Measurements from ENCODE around the gene NANOS2.
"Not testable (repeated sequence)": the region's sequence is repeated elsewhere in the genome, so short reads cannot be mapped to it uniquely, and the experiment has no call there.

NANOS2 gene

DNA sequence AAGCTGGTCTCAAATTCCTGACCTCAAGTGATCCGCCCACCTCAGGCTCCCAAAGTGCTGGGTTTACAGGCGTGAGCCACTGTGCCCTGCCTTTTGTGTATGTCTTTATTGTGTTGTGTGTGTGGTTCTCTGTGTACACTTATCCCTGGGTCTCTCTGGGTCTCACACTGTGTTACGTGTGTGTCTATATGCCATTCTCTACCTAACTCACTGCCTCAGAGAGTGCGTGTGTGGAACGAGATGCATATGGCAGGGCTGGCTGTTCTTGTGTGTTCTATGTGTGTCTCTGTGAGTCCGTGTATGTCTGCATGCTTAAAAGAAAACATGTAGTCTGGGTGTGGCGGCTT, 40.0 kb downstream of the NANOS2 start:
- DNase-seq (ENCODE audit: low read depth) = no peak
- no peak overlapping the region for H3K4me3 ChIP-seq (replicated peaks; ENCODE audit: low read depth, low read length)
- TF ChIP-seq, protein P1, sequence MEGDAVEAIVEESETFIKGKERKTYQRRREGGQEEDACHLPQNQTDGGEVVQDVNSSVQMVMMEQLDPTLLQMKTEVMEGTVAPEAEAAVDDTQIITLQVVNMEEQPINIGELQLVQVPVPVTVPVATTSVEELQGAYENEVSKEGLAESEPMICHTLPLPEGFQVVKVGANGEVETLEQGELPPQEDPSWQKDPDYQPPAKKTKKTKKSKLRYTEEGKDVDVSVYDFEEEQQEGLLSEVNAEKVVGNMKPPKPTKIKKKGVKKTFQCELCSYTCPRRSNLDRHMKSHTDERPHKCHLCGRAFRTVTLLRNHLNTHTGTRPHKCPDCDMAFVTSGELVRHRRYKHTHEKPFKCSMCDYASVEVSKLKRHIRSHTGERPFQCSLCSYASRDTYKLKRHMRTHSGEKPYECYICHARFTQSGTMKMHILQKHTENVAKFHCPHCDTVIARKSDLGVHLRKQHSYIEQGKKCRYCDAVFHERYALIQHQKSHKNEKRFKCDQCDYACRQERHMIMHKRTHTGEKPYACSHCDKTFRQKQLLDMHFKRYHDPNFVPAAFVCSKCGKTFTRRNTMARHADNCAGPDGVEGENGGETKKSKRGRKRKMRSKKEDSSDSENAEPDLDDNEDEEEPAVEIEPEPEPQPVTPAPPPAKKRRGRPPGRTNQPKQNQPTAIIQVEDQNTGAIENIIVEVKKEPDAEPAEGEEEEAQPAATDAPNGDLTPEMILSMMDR (IDR thresholded peaks at IDR 0.05; ENCODE audit: low read length, missing control alignments) = no peak

DNA sequence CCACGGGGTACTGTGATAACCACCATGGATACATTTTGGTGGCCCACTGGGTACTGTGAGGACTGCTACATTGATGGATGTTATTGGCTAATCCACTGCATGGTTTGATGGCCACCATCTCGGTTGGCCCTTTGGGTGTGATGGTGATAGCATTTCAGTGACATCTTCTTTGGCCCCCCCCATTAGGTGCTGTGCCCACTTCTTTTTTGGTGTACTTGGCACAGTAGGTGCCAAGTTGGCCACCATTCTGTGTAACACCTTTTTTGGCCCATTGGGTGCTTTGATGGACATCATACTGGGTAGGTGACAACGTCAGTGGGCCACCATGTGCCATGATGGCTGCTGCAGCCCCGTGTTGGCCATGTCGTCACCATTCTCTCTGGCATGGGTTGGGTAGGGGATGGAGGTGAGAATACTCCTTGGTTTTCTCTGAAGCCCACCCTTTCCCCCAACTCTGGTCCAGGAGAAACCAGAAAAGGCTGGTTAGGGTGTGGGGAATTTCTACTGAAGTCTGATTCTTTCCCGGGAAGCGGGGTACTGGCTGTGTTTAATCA, 41.3 kb downstream of the NANOS2 start:
- DNase-seq (ENCODE audit: low read depth) = no peak
- H3K4me3 ChIP-seq (replicated peaks; ENCODE audit: low read depth, low read length) = no peak overlapping the region
- TF ChIP-seq, protein P1 (IDR thresholded peaks at IDR 0.05; ENCODE audit: low read length, missing control alignments) = no peak

DNA sequence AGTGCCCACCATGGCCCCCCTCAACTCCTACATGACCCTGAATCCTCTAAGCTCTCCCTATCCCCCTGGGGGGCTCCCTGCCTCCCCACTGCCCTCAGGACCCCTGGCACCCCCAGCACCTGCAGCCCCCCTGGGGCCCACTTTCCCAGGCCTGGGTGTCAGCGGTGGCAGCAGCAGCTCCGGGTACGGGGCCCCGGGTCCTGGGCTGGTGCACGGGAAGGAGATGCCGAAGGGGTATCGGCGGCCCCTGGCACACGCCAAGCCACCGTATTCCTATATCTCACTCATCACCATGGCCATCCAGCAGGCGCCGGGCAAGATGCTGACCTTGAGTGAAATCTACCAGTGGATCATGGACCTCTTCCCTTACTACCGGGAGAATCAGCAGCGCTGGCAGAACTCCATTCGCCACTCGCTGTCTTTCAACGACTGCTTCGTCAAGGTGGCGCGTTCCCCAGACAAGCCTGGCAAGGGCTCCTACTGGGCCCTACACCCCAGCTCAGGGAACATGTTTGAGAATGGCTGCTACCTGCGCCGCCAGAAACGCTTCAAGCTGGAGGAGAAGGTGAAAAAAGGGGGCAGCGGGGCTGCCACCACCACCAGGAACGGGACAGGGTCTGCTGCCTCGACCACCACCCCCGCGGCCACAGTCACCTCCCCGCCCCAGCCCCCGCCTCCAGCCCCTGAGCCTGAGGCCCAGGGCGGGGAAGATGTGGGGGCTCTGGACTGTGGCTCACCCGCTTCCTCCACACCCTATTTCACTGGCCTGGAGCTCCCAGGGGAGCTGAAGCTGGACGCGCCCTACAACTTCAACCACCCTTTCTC, 42.3 kb downstream of the NANOS2 start:
- no peak for DNase-seq (ENCODE audit: low read depth)
- H3K4me3 ChIP-seq (replicated peaks; ENCODE audit: low read depth, low read length) = no peak overlapping the region
- TF ChIP-seq, protein P1 (IDR thresholded peaks at IDR 0.05; ENCODE audit: low read length, missing control alignments) = no peak

DNA sequence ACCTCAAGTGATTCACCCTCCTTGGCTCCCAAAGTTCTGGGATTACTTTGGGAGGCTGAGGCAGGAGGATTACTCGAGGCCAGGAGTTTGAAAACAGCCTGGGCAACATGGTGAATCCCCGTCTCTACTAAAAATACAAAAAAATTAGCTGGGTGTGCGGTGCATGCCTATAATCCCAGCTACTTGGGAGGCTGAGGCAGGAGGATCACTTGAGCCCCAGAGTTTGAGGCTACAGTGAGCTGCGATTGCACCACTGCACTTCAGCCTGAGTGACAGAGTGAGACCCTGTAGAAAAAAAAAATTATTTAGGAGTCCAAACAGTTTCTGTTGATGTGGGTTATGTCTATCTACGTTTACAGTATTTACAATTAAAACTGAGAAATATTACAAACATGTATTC, 43.8 kb downstream of the NANOS2 start:
- DNase-seq (ENCODE audit: low read depth) = no peak
- TF ChIP-seq, protein P1 (IDR thresholded peaks at IDR 0.05; ENCODE audit: low read length, missing control alignments) = no peak
- H3K4me3 ChIP-seq (replicated peaks; ENCODE audit: low read depth, low read length) = no peak overlapping the region

DNA sequence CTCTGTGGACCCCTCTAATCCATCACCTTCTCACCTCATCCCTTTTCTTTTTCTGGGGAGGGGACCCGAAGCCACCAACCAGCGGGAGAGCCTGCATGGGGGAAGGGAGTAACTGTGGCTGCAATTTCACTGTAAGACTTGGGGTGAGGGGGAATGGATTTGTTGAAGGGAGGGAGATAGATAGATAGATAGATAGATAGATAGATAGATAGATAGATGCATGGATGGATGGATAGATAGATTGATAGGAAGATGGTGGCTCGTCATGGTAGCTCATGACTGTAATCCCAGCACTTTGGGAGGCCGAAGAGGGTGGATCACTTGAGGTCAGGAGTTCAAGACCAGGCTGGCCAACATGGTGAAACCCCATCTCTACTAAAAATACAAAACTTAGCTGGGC, 47.3 kb downstream of the NANOS2 start:
- DNase-seq (ENCODE audit: low read depth); H3K4me3 ChIP-seq (replicated peaks; ENCODE audit: low read depth, low read length): not testable (repeated sequence)

DNA sequence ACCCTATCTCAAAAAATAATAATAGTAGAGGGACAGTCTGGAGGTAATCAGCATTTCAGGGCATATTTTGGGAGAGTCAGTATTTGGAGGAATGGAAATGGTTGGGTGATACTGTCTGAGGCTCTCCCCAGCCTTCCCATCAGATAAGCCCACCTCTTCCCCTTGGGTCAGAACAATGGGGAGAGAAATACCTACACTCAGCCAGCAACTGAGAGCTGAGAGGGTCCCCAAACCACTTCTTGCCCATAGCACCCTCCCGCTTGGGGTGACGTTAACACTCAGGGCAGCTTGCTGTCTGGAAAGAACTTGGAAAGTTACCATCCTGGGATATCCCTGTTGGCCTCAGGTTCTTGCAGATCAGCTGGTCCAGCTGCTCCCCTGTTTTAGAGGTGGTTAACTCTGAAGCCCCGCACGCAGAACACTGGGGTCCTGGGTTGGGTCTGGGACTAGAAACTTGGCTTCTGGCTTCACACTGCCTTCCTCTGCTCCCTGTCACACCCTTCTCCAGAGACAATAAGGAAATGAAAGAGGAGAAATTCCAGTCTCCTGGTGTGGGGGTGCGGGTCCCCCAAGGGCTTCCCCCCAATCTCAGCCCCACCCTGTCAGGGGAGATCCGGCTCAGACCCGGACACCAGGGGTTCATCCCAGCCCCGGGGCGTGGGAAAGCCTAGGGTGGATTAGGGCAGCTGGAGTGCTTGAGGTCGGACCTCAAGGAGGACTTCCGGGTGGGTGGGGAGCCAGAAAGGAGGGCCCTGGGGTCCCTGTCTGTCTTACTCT, 48.0 kb downstream of the NANOS2 start:
- TF ChIP-seq, protein P1 (IDR thresholded peaks at IDR 0.05; ENCODE audit: low read length, missing control alignments) = no peak
- no peak for DNase-seq (ENCODE audit: low read depth)
- no peak overlapping the region for H3K4me3 ChIP-seq (replicated peaks; ENCODE audit: low read depth, low read length)

DNA sequence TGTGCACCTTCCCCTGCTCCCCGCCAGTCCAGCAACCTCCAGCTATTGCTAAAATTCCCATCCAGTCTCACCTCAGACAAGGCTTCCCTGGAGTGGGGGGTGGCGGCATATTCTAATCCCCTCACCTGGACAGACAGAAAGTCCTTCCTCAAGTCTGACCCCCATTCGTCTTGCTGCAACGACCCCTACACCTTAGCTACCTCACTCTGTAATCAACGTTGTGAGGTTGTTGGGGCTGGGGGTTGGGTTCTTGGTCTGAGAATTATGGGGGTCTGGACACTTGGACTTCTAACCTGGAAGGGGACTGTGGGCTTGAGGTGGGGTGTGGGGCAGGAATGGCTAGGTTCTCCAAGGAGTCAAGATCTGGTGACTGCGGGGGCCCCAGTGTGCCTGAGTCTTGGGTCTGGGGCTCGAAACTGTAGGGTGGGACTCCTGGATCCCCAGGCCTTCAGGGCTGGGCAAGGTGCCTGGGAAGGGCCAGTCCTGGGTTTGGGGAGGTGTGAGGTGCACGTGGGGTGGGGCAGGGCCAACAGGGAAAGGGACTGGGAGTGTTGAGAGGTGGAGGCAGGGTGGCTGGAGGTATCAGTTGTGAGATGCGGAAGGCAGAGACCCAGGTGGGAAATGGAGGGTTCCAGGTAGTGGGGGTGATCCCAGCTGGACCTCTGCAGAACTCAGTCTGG, 49.2 kb downstream of the NANOS2 start:
- TF ChIP-seq, protein P1 (IDR thresholded peaks at IDR 0.05; ENCODE audit: low read length, missing control alignments) = no peak
- DNase-seq (ENCODE audit: low read depth) = no peak
- no peak overlapping the region for H3K4me3 ChIP-seq (replicated peaks; ENCODE audit: low read depth, low read length)
